NCI-H146 treated with DMSO at 0.1 percent for 48 hours (cell line): Measurements from ENCODE around the gene KRTAP10-3.
"Not testable (repeated sequence)": the region's sequence is repeated elsewhere in the genome, so short reads cannot be mapped to it uniquely, and the experiment has no call there.

Experiments used
- DNase-seq: peaks from one replicate; lab custom pipeline; 2025; ENCODE audit not compliant: unreplicated experiment; lab: John Stamatoyannopoulos, UW

The KRTAP10-3 gene, protein sequence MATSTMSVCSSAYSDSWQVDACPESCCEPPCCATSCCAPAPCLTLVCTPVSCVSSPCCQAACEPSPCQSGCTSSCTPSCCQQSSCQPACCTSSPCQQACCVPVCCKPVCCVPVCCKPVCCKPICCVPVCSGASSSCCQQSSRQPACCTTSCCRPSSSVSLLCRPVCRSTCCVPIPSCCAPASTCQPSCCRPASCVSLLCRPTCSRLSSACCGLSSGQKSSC

DNA sequence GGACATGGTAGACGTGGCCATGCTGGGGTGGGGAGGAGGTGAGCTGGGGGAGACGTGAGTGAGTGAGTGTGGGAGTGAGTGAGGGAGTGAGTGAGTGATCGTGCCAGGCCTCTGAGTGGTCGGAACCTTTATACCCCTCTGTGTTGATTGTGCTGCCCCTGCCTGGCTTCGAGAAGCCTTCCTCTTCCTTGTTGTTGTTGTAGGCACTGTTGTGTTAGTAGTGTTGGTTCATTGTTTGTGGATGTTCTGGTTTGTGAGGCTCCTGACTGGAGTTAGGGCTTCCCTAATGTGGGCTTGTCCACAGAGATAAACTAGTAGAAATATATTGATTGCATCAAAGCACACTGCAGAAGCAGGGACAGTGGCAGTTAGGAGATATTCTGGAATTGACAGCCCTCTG, at the start of gene KRTAP10-3:
TSS of gene KRTAP10-3 (minus strand) at position 101 of the 400 bp plus-strand sequence. CDS start at position 21, 80 bp downstream.
- no peak for DNase-seq

DNA sequence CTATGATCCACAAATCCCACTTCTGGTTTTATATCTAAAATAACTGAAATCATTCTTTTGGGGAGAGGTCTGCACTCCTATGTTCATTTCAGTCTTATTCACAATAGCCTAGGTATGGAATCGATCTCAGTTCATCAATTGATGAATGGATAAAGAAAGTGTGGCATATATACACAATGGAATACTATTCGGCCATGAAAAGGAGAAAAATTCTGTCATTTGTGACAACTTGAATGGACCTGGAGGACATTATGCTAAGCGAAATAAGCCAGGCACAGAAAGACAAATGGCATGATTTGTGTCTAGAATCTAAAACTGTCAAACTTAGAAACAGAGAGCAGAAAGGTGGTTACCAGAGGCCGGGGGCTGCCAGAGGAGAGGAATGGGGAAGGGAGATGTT, 47.9 kb upstream of the KRTAP10-3 start:
- DNase-seq = no peak

DNA sequence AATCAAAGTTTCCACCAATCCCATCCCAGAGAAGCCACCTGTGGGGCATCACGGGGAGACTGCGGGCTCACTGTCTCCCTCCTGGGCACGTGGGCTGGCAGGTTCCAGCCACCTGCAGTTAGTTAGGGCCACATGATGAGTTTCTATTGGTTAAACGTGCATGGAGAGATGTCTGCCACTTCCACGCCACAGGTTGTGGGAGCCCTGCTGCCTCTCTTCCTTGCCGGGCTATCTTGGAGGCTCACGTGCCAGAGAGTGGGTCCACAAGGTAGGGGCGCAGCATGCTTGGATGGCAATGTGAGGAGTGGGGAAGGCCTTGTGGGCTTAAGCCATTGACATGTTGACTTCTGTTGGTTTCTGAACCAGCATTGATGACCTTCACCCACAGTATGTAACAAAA, 45.3 kb upstream of the KRTAP10-3 start:
- no peak for DNase-seq

DNA sequence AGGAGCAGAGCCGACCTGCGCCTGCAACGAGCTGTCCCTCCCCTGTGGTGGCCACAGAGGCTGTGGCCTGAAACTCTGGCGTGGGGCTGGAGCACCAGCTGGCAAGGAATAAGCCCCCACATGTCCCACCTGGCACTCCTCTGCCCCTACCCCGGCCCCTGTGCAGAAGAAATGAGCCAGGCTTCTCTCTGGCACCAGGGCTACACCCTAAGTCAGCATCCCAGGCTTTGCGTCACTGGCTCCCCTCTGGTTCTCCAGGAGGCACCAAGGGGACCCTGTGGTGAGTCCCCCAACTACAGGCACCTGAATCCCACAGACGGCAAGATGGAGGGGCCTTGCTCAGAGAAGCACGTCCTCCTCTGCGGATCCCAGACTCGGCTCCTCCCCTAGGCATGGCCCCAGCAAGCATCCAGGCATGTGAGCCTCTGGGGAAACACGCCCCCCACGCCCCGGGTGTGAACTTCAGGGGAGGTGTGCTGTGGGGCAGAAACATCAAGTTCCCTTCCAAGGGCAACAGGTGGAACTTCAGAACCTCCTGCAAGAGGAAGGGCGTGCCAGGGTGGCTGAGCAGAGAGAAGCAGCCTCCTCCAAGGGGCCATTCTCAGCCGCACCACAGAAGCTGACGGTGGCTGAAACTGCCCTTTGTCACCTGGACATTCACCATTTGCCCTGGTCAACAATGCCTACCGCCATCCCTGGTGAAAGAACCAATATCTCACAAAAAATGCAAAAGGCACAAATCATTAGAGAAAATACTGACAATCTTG, 44.7 kb upstream of the KRTAP10-3 start:
- DNase-seq = no peak

DNA sequence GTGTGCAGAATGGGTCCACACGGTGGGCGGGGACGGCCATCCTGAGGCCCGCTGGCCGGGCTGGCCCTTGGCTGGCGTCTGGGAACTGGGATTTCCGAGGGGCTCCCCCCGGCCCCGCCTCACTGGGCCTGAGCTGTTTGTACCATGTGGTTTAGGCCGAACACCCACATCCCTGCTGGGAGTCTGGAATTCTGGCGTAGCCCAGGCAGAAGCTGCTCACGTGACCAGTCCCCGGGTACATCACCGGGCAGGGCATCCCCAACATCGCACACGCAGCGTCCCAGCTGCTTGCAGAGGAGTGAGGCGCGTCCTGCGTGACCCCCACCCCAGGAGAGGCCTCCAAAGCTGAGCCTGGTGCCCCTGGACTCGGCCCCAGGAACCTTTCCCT, 43.9 kb upstream of the KRTAP10-3 start:
- no peak for DNase-seq

DNA sequence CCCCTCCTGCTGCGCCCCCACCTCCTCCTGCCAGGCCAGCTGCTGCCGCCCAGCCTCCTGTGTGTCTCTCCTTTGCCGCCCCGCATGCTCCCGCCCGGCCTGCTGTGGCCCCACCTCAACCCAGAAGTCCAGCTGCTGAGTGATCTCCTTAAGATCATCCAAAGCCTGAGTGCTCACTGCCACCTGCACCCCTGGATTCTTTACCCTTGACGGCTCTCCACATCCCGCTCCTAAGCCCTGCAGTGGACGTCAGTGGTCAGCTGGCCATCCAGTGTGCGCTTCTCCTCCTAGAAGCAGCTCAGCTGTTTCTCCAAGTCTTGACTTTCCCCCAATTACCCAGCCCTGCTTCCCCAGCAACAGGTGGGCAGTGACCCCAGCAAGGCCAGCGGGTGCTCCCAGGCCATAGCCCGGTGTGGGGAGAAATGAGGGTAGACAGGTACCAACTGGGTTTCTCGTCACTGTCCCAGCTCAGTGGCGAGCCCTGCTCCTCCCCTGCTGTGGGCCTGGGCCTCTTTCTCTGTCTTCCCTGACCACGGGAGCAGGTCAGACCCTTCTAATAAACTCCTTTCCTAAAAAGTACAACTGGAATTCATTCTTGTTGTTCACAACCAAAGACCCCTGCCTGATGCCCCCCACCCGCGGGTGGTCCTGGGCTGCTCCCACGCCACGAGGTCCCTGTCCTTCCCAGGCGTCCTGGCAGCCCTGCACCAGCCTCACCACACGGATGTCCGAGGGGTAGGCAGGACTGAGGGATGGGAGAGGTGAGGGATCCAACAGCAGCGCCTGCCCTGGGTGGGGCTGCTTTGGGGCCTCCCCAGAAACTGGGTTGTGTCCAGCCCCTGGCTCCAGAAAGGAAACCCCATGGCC, 43.2 kb upstream of the KRTAP10-3 start:
- DNase-seq = no peak

DNA sequence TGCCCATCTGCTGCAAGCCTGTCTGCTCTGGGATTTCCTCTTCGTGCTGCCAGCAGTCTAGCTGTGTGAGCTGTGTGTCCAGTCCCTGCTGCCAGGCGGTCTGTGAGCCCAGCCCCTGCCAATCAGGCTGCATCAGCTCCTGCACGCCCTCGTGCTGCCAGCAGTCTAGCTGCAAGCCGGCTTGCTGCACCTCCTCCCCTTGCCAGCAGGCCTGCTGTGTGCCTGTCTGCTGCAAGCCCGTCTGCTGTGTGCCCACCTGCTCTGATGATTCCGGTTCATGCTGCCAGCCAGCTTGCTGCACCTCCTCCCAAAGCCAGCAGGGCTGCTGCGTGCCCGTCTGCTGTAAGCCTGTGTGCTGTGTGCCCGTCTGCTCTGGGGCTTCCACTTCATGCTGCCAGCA, 42.5 kb upstream of the KRTAP10-3 start:
- DNase-seq = not testable (repeated sequence)

DNA sequence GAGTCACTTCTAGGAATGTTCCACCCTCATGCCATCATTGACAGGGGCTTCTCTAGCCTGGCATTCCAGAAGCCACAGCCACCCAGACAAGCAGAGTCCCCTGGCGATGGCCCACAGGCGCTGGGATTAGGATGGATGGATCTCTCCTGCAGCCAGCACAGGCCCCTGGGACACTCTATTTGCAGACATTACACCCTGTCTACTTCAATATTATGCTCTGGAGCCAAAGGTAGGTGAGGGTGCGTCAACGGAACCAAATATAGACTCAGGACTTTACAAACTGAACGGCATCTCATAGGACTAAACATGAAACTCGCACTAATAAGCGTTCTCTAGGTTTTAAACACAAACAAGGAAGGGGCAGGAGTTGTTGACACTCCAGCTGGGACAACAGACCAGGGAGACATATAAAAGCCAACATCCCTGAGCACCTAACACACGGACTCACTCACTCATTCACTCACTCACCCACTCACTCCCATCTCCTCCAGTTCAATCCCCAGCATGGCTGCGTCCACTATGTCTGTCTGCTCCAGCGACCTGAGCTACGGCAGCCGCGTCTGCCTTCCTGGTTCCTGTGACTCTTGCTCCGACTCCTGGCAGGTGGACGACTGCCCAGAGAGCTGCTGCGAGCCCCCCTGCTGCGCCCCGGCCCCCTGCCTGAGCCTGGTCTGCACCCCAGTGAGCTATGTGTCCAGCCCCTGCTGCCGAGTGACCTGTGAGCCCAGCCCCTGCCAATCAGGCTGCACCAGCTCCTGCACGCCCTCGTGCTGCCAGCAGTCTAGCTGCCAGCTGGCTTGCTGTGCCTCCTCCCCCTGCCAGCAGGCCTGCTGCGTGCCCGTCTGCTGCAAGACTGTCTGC, 41.8 kb upstream of the KRTAP10-3 start, which contains the start of gene KRTAP10-7:
TSS of gene KRTAP10-7 (plus strand) at position 480 of the 861 bp plus-strand sequence. CDS start at position 505, 25 bp downstream.
- not testable (repeated sequence) for DNase-seq

DNA sequence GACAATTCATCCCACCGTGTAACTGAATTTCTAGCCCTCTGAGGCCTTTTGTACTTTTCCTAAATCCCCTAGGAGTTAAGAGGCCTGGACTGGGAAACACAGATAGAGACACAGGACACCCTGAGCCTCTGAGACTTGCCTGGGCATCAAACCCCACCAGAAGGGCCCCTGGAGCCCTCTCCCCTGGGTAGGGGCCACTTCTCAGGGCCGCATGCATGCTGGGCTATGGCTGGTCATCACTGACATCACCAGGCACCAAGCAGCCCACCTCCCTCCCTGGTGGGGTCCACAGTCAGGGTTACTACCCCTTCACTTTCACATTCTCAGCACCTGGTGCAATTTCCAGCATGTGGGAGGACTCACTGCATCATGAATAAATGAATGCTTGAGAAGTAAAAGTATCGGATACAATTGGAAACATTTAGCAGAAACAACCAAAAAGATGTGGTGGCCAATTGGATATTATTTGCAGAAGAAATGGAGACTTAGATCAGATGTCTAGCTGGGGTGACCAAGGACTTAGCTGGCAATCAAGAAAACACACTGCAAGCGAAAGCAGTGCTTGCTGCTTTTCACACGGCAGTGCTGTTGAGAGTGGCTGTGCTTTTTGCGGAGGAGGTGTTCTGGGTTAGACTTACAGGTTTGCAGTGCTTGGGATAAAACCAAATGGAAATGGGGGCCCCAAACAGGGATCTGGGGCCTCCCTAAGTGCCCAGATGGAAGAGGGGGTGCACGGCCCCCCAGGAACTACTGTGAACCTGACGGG, 40.9 kb upstream of the KRTAP10-3 start:
- no peak for DNase-seq

DNA sequence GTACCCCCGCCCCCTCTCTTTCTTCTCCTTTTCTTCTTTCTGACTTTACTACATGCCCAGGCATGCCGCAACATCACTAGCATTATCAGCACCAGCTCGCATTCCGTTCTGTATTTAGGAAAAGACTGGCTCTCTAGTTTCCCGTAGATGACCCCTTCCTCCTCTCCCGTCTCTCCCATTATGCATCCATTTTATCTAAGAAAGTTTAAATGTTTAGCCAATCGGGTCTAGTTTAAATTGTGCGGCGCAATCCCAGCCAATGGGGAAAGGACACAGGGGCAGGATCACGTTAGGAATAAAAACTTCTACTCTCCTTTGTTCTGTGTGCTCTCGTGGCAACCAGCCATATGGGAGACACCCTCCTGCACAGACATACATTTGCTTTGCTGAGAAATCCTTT, 39.5 kb upstream of the KRTAP10-3 start:
- no peak for DNase-seq

DNA sequence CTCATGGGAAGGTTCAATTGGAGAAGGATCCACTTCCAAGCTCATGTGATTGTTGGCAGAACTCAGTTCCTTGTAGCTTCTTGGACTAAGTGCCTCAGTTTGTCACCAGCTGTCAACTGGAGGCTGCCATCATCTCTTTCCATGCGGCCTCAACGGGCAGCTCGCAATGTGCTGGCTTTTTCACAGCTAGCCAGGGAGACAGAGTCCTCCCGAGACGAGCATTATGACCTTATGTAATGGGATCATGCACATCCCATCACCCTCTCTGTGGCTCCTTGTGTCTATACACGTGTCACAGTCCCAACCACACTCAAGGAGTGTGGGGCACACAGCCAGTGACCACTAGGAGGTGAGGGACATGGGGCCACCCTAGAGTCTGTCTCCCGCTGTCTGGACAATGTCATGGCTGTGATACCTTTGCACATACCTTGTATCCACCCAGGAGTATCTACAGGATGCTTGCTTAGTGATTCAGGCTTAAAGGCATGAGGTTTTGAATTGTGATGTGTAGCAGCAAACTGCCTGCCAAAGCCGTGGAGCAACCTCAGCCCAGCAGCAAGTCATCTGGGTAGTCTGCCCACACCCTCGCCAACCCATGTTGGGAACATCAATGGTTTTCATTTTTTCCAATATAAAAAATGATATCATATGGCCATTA, 37.6 kb upstream of the KRTAP10-3 start:
- no peak for DNase-seq

DNA sequence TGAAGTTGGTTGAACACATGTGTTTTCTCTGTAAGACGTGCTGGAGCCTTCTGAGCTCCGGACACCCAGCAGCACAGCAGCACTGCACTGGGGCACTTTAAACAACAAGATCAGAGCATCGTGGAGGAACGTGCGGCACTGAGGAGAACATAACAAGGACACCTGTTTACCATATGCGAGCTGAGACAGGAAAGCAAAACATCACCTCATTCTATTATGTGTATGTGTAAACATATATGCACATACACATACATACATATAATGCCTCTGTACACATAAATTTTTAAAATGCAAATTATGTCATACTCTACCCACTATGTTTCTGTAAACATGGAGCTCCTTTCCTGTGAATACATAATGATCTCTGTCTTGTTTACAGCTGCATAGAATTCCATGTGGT, 36.9 kb upstream of the KRTAP10-3 start:
- DNase-seq = no peak

DNA sequence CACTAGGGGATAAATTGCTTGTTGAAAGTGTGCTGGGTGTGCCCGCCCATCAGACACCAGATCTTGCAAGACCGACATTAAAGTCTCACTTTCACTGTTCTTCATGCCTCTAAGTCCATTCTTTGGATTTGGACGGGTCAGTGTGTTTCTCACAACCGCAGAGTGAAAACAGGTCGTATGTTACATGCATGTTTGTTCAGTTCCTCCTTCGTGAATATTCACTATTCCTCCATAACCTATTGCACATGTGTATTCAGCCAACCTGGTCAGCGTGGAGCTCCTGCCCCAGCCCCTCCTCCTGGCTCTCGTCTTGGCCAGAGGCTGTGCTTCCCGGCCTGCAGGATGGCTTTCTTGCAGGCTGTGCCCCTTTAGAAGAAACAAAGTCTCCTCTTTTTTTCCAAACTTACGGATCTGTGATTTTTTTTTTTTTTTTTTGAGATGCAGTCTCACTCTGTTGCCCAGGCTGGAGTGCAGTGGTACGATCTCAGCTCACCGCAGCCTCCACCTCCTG, 35.9 kb upstream of the KRTAP10-3 start:
- DNase-seq = no peak

DNA sequence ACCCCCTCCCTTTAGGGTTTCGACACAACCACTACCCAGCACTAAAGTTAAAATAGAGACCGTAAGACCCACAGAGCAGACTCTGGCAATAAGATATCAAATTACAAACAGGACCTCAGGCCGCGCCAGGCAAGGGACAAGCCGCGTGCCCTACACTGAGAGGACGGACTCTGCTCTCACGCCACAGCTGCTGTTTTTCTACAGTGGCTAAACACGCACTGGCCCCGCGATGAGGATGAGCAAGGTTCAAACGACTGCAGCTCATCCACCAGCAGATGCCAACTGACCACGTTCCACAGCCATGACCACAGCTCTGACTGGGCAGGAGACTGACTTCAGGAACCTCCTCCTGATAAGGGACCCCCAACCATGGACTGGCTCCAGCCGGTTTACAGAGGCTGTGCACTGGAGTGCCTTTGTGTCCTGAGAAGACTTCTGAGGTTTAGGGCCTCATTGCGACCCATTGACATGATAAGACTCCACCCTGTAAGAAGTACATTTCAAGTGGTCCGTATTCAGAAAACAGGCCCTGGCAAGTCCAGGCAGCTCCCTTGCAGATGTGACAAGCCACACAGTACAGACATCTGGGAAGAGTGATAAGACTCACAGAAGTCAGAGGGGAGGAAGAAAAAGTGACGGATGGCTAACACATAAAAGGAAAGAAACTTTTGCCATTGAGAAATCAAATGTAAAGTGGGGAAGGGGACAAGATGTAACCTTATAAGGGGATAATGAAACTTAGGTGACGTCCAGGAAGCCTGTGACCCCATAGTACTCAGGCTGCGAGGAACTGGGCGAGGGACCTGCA, 35.2 kb upstream of the KRTAP10-3 start:
- DNase-seq = no peak

DNA sequence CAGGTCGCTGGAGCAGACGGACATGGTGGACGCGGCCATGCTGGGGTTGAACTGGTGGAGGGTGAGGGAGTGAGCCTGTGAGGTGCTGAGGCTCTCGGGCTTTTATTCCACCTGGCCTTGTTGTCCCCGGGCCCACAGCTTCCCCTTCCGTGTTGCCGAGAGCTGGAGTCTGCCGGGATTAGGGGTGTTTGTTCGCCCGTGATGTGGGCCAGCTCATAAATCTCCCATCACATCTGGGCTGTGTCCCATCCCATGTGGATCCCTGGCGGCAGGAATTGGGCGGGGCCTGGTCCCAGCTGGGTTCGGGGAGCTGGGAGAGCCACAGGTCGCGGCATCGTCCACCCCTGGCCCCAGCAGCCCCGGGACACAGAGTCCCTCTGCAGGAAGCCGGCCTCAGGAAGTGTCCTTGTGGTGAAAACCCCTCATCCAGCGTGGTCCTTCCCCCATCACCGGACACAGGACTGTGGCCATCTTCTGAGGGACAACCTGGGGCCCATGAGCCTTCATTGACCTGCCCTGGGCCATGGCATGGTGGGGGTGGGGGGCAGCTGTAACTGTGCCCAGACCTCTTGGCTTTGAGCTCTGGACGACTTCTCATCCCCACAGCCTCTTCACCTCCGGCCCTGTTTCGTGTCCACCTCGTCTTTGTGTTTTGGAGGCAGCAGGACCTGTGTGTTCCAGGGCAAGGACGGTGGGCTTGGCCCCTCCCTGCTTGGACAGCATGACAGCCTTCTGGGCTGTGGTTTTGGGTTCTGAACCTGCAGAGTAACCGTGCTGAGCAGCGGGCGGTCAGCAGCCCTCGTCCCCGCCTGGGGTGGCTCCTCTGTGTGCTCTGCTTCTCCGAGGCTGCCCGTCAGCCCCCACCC, 34.1 kb upstream of the KRTAP10-3 start, which contains the start of gene KRTAP10-6:
TSS of gene KRTAP10-6 (minus strand) at position 60 of the 866 bp plus-strand sequence. CDS start at position 39, 21 bp downstream.
- DNase-seq = peak; percentile 9

DNA sequence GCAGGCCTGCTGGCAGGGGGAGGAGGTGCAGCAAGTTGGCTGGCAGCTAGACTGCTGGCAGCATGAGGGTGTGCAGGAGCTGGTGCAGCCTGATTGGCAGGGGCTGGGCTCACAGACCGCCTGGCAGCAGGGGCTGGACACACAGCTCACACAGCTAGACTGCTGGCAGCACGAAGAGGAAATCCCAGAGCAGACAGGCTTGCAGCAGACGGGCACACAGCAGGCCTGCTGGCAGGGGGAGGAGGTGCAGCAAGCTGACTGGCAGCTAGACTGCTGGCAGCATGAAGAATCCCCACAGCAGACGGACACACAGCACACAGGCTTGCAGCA, 33.2 kb upstream of the KRTAP10-3 start:
- not testable (repeated sequence) for DNase-seq
